ENCODE measurements around the gene PMS2.
"Not testable (repeated sequence)": the region's sequence is repeated elsewhere in the genome, so short reads cannot be mapped to it uniquely, and the experiment has no call there.

PMS2 gene, protein sequence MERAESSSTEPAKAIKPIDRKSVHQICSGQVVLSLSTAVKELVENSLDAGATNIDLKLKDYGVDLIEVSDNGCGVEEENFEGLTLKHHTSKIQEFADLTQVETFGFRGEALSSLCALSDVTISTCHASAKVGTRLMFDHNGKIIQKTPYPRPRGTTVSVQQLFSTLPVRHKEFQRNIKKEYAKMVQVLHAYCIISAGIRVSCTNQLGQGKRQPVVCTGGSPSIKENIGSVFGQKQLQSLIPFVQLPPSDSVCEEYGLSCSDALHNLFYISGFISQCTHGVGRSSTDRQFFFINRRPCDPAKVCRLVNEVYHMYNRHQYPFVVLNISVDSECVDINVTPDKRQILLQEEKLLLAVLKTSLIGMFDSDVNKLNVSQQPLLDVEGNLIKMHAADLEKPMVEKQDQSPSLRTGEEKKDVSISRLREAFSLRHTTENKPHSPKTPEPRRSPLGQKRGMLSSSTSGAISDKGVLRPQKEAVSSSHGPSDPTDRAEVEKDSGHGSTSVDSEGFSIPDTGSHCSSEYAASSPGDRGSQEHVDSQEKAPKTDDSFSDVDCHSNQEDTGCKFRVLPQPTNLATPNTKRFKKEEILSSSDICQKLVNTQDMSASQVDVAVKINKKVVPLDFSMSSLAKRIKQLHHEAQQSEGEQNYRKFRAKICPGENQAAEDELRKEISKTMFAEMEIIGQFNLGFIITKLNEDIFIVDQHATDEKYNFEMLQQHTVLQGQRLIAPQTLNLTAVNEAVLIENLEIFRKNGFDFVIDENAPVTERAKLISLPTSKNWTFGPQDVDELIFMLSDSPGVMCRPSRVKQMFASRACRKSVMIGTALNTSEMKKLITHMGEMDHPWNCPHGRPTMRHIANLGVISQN

DNA sequence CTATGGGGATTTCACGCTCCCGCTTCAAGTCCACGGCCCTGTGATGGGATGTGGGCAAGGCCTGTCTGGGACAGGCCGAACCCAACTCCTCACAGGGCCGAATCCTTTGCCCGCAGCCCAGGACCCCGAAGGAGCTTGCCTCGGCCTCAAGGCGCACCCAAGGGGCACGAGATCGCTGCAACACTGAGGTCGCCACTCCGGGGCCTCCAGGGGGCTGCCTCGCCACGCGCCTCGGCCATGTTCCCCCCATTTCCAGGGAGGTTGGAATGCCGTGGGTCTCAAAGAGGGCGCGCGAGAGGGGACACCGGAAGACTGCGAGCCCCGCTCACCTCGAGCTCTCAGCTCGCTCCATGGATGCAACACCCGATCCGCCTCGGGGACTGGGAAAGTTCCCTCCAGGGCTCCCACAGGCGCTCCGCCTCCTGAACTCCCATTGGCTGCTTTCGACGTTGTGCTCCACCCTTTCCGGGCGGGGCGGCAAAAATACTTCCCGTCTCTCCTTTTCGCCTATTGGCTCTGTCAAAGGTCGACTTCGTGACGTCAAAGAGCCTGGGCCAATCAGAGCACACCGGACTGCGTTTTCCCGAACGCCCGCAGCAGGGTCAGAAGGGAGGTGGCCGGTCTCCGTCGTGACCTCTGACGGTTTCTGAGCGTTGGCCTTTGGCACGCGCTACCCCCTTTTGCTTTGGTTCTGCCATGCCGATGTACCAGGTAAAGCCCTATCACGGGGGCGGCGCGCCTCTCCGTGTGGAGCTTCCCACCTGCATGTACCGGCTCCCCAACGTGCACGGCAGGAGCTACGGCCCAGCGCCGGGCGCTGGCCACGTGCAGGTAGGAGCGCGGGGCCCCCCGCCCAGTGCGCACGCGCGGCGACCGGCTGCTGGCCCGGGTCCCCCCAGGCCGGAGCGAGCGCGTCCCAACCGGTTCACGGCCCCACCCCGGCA, at the start of gene PMS2, which contains the start of gene AIMP2:
TSS of gene PMS2 (minus strand) at position 382 of the 944 bp plus-strand sequence. CDS start at position 352, 30 bp downstream.
TSS of gene AIMP2 (plus strand) at position 605 of the 944 bp plus-strand sequence. CDS start at position 697, 92 bp downstream.
- peak; percentile 94 for DNase-seq (ENCODE audit: low read depth in 2 of 2, low spot score in 1 of 2)

DNA sequence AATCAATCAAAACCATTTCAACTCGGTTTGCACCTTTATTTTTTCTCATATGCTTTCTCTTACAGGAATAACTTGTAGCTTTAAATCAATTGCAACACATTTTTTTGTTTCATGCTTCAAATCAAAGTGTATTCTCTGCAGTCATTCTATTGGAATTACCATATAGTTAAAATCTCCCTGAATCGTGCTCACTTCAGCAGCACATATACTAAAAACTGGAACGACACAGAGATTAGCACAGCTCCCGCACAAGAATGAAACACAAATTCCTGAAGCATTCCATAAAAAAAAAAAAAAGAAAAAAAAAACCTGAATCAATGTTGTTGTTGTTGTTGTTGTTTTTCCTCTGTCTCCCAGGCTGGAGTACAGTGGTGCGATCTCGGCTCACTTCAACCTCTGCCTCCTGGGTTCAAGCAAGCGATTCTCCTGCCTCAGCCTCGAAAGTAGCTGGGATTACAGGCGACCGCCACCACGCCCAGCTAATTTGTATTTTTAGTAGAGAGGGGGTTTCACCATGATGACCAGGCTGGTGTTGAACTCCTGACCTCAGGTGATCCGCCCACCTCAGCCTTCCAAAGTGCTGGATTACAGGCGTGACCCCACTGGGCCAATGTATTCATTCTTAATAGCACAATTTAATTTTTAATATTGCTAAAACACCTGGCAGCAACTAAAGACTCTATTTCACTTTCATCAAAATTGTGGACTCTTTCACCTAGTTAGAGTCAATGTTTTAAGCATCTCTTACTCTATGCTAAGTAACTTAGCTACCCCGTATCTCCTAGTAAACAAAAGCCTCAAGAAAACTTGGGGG, 48.7 kb upstream of the PMS2 start:
- DNase-seq (ENCODE audit: low read depth in 2 of 2, low spot score in 1 of 2) = no peak

DNA sequence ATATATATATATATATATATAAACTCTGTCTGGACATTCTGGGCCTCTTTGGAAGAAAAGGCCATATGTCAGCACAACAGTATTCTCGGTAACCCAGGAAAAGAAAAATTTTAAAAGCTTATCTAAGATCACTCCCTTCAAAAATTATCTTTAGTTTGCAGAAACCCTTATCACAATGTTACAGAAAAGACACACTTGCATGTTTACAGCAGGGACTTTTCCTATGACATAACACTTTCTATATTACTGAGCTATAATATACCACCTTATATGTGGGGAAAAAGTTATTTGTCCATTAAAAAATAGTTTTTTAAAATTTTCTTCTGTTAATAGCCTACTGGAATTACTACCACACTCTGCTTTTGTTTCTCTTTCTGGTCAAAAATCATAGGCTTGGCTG, 47.8 kb upstream of the PMS2 start:
- DNase-seq (ENCODE audit: low read depth in 2 of 2, low spot score in 1 of 2) = no peak

DNA sequence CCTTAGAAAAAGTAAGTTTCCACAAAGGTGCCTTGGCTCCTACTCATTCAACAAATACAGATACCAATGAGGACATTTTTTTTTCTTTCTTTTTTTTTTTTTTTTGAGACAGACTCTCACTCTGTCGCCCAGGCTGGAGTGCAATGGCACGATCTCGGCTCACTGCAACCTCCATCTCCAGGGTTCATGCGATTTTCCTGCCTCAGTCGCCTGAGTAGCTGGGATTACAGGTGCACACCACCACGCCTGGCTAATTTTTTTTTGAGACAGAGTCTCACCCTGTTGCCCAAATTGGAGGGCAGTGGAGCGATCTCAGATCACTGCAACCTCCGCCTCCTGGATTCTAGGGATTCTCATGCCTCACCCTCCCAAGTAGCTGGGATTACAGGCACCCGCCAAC, 42.3 kb upstream of the PMS2 start:
- not testable (repeated sequence) for DNase-seq (ENCODE audit: low read depth in 2 of 2, low spot score in 1 of 2)

DNA sequence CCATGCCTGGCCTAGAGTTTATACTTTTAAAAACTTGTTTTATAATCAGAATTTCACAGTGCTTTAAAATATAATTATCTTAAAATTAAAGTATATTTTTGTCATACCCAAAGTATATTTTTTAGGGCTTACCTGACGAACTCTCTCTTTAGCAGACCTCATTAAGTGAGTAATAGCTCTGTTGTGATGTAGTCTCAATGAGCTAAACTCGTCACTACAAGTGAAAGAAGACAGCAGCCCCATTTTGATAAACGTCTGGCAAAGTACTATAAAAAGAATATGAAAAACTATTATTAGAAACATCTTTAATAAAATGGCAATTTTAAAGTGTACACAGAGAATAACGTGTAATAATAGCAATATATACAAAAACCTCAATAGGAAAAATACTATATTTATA, 40.9 kb upstream of the PMS2 start:
- DNase-seq (ENCODE audit: low read depth in 2 of 2, low spot score in 1 of 2) = no peak

- DNase-seq (ENCODE audit: low read depth in 2 of 2, low spot score in 1 of 2) = no peak
Observed at GRCh38 chr7:6035686-6036085, 26.8 kb upstream of the PMS2 start.

- DNase-seq (ENCODE audit: low read depth in 2 of 2, low spot score in 1 of 2) = no peak
Observed at GRCh38 chr7:6035165-6035564, 26.3 kb upstream of the PMS2 start.

DNA sequence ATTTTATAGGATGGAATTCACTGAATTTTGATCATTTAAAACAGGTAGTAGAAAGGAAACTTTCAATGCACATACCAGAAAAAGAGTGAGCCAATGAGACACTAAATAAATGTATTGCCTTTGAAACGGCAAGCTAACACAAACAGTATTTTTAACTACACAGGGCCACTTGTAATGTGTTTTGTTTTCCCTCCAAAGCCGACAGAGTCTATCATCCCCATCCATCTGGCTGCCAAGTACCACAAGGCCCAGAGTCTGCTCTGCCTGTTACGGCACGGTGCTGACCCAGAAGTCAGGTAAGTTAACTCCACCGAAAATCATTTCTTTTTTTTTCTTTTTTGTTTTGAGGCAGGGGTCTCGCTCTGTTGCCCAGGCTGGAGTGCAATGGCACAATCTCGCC, 23.8 kb upstream of the PMS2 start:
- DNase-seq (ENCODE audit: low read depth in 2 of 2, low spot score in 1 of 2) = no peak

DNA sequence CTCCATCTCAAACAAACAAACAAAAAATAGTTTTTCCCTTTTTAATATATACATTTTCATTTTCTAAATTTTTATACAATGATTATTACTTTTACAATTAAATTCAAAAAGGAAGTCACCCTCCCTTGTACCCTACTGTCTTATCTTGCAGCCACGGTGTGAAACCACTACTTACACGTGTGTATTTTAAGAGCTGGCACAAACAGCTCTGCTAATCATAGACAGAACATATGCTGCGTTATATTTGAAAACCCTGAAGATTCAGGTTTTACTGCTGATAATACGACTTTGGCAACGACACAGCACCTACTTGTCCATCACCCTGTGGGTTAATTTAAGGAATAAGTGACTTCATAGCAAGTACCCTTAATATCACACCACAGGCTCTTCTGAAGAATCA, 23.3 kb upstream of the PMS2 start:
- DNase-seq (ENCODE audit: low read depth in 2 of 2, low spot score in 1 of 2) = no peak

DNA sequence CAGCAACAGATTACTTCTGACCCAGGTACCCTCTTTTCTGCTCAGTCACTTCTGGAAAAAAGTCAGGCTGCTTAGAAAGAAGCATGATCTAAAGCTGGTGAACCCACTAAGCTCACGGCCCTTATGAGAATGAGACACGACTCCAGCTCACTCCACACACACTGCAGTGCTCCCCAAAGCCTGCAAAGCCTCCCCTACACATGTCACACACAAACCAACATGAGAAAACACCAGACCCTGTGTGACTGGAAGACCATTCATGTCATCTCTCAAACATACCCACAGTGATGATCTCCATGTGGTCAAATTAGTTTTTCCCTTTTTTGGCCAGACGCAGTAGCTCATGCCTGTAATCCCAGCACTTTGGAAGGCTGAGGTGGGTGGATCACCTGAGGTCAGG, 22.7 kb upstream of the PMS2 start:
- DNase-seq (ENCODE audit: low read depth in 2 of 2, low spot score in 1 of 2) = no peak

DNA sequence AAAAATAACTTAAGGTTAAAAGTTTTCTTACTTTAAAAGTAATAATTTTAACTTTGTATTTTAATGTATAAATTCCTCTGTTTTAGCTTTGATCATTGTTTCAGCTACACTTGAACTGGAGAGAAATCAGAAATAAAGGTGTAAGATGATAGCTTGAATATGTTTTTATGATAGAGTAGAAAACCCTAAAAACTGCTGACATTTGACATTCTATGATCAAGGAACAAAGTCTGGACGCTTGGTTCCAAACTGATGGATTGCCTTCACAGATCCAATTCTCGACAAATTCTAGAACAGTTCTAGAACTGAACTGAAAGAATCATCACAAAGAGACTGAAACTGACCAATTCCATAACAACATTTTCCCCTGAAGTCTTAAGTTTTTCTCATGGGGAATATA, 22.1 kb upstream of the PMS2 start, which contains the start of gene ANKRD61:
TSS of gene ANKRD61 (plus strand) at position 389 of the 400 bp plus-strand sequence. CDS start at position 389, 0 bp downstream.
- no peak for DNase-seq (ENCODE audit: low read depth in 2 of 2, low spot score in 1 of 2)

DNA sequence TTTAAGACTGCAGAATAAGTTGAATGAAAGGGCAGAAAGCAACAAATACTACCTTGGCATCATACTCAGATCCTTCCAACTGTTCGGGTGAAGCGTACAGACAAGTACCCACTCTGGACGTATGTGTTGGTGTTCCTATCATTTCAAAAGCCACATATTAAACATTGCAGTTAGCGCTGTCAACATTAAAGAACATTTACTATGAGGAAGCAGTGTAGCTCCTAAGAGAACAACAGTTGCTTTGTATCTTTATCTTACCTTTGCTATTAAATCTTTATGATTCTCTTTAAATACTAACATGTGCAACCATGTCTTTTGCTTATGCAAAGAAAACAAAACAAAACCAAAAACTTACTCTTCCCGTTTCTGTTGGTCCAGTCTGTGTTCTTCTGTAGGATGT, 19.7 kb upstream of the PMS2 start:
- DNase-seq (ENCODE audit: low read depth in 2 of 2, low spot score in 1 of 2) = no peak

GRCh38 chr7:6027806-6028365, 19.0 kb upstream of the PMS2 start:
- no peak for DNase-seq (ENCODE audit: low read depth in 2 of 2, low spot score in 1 of 2)

DNA sequence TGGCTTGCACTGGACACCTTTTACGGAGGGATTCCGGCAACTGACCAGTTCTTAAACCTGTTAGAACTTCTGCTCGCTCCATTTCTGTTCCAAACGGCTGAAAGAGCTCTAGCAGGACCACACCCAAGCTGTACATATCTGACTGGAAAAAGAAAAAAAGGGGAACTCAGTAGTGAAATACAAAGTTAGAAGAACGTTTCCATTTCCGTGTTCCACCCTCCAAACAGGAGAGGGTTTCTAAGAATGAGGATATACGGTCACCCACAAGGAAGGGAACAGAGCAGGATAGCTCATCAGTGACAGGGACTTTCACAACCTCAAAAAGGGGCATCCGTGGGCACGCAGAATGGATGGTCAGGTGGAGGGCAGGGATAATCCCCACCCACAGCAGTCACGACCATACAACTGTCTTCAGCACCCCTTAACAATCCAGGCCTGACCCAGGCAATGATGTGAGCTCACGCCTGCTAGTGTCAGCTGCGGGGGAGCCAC, 18.0 kb upstream of the PMS2 start:
- no peak for DNase-seq (ENCODE audit: low read depth in 2 of 2, low spot score in 1 of 2)

DNA sequence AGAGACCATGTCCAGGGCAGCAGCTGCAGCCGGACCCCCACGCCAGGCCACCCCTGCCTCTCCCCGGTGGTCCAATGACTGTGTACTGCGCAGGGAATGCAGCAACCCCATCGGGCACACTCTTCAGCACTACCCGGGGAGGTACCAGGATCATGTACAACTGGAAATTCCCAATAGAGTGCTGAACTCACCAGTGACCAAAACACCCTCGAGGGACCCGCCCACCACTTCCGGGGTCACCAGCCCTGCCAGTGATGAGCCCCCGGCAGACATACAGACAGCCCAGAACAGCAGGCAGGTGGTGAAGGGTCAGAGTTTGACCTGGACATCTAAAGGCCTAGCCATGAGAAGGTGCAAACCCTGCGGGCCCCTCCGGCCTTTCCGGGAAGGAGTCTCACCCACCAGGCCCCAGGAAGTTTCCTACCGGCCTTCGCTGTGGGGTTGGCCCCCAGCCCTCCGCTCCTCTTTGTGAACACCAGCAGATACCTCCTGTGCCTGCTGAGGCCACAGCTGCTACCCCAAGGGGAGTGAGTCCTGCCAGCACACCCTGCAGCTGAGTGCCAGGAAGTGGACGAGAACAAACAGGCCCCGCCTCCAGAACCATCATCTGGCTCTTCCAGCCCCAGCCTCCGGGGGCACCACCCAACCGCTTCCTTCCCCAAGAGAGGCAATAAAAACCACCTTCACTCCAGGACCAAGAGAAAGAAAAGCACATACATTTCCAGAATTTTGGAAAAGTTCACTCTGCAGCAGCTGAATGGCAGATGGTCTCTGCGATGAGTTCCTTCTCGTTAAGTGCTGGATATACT, 17.4 kb upstream of the PMS2 start:
- peak; percentile 24 to 35 for DNase-seq (ENCODE audit: low read depth in 2 of 2, low spot score in 1 of 2)

DNA sequence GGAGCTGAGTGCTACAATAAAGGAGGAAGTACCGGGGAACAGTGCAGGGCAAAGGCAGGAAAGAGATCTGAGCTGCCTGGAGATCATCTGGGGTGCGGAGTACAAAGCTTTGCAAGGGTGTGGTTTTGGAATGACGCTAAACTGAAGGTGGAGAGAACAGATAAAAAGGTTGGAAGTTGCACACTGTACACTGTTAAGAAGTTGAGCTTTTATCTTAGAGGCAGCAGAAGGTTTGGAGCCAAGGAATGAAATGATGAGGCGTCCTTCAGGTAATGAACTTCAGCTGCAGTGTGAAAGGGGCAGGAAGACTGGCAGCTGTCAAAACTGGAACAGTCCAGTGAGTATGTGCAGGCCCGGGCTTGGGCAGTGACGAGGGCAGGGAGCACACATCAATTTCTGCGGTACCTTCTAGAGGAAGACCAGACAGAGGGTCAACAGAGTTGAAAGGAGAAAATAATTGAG, 15.2 kb upstream of the PMS2 start:
- no peak for DNase-seq (ENCODE audit: low read depth in 2 of 2, low spot score in 1 of 2)

DNA sequence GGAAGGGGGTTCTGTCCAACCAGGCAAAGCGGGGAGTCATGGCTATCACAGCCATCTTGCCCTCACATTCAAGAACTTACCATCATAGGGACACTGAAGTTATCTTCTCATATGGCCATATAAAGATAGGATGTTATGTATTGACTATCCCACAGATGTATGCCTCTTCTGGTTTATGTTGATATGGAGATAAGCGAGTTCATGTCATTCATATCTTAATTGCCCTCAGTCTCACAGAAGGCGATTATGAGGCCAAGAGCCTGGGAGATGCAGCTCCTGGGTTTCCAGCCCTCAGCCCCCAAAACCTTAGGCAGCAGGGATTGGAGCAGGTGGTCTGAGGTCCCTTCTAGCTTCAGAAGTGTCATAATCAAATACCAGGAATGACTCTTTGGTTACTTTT, 13.9 kb upstream of the PMS2 start:
- no peak for DNase-seq (ENCODE audit: low read depth in 2 of 2, low spot score in 1 of 2)

Measured in stimulated activated CD8-positive, alpha-beta memory T cell treated with anti-CD3 and anti-CD28 coated beads, Interleukin-4, amount 100 ng/mL, for 4 hours (primary cell).